NT2/D1 (cell line): Measurements from ENCODE around the gene CNIH2.
"Not testable (repeated sequence)": the region's sequence is repeated elsewhere in the genome, so short reads cannot be mapped to it uniquely, and the experiment has no call there.

Experiments used
- DNase-seq: peaks from one replicate; pipeline ENCODE4 v3.0.0-alpha.2; 2011; ENCODE audit warnings: low read depth, low spot score
- H3K27me3 ChIP-seq: 2 replicates; pipeline ENCODE4 v1.6.0; 2011; ENCODE audit warnings: mild to moderate bottlenecking; ENCODE audit not compliant: insufficient read length, insufficient read depth
- H3K36me3 ChIP-seq: 2 replicates; pipeline ENCODE4 v1.6.1; 2011; ENCODE audit warnings: mild to moderate bottlenecking, low read length, mixed read lengths; ENCODE audit not compliant: insufficient read depth, insufficient read length
- H3K4me1 ChIP-seq: 2 replicates; pipeline ENCODE4 v1.5.1; 2011; ENCODE audit not compliant: insufficient read depth, insufficient read length
- H3K4me3 ChIP-seq: 2 replicates; pipeline ENCODE4 v1.5.1; 2011; ENCODE audit warnings: low read depth; ENCODE audit not compliant: insufficient read length
- H3K9ac ChIP-seq: 2 replicates; pipeline ENCODE4 v1.6.0; 2011; ENCODE audit warnings: low read depth; ENCODE audit not compliant: insufficient read length
- H3K9me3 ChIP-seq: 2 replicates; pipeline ENCODE4 v1.5.1; 2011; ENCODE audit warnings: mild to moderate bottlenecking, low read length; ENCODE audit not compliant: insufficient read depth
- SUZ12 ChIP-seq: IDR thresholded peaks from 2 replicates; pipeline ENCODE4 v1.6.1; 2011; ENCODE audit not compliant: insufficient read length, insufficient read depth; ENCODE audit errors: extremely low read depth
- YY1 ChIP-seq: IDR thresholded peaks from 2 replicates; pipeline ENCODE4 v1.6.1; 2011; ENCODE audit not compliant: insufficient read length, insufficient read depth
- ZNF274 ChIP-seq: IDR thresholded peaks from 2 replicates; pipeline ENCODE4 v1.6.1; 2011; ENCODE audit warnings: mild to moderate bottlenecking, low read depth, low read length

The CNIH2 gene

DNA sequence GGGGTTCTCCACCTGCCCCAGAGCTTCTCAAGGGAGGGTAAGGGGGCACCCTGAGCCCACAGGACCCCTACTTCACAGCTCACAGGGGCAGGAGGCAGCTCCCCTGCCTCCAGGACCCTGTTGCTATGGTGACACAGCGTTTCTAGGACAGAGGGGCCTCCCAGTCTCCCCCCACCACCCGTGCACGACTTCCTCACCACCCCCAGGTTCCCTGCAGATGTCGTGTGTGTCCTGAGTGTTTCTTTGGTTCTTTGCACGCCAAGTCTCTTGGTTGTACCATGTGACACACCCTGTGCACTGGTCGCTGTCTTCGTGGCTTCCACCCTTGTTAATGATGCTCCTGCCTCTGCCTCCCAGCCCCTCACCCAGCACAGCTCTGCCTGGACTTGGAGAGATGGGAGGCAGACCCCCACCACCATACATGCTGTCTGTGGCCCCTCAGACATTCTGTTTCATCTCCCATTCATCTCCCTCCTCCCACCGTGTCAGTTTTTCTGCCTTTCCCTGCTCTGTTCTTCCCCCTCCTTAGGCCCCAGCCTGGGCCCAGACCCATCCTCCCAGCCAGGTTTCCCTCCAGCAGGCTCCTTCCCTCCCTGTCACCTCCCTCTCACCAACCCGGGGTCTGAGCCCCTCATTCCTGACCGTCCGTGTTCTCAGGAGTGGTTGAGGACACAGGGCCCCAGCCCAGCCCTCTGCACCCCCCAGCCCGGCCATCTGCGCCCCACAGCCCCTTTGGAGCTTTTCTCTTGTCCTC, 34.0 kb upstream of the CNIH2 start:
- H3K9me3 ChIP-seq = no peaks in the 10 kb centered on the region
- no peaks in the 10 kb centered on the region for H3K27me3 ChIP-seq
- peaks cover 10% of the 10 kb centered on the region for H3K4me1 ChIP-seq
- H3K9ac ChIP-seq = no peak overlapping the region
- no peak for TF ChIP-seq ZNF274
- no peak for TF ChIP-seq YY1
- TF ChIP-seq SUZ12 = no peak
- H3K36me3 ChIP-seq = peaks cover 77% of the 10 kb centered on the region
- H3K4me3 ChIP-seq = no peak overlapping the region
- DNase-seq = no peak

DNA sequence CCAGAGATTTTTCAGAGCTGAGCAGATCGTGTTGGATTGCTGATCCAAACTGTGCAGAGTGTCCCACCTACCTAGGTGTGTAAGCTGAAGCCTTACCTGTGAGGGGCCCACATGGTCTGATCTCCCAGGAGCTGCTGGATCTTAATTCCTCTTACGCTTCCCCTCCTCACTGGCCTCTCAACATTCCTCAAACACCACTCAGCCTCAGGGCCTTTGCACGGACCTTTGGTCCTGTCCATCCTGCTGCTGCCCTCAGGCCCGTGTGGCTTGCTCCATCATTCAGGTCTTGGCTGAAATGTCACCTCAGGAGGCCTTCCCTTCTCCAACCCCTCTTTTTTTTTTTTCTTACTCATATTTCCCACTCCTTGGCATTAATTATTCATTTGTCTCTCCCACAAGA, 30.7 kb upstream of the CNIH2 start:
- Histone ChIP-seq H3K4me3 (no peak overlapping the region), H3K9me3 (no peaks in the 10 kb centered on the region), H3K9ac (no peak overlapping the region), H3K27me3 (no peaks in the 10 kb centered on the region), H3K4me1 (peaks cover 7% of the 10 kb centered on the region), H3K36me3 (peaks cover 66% of the 10 kb centered on the region)
- no peak for DNase-seq
- TF ChIP-seq YY1 (no peak), SUZ12 (no peak), ZNF274 (no peak)

DNA sequence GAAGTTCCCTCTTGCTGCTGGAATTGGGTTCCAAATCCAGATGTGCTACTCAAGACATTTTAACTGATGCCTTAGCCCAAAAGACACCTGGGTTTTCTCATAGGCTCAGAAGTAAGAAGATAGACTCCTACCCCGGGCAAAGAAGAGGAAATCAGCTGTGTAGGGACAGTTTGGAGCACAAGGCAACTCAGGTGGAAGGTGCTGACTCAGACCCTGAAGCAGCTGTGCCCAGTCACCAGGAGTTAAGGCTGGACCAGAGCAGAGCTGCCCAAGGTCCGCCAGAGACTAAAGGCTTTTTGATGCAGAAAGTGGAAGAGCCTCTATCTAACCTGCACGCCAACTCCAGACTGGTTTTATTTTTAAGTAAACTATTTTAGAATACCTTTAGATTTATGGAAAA, 30.2 kb upstream of the CNIH2 start:
- H3K4me1 ChIP-seq = peaks cover 4% of the 10 kb centered on the region
- no peaks in the 10 kb centered on the region for H3K27me3 ChIP-seq
- H3K9me3 ChIP-seq = no peaks in the 10 kb centered on the region
- no peak for DNase-seq
- H3K4me3 ChIP-seq = no peak overlapping the region
- H3K36me3 ChIP-seq = peaks cover 61% of the 10 kb centered on the region
- TF ChIP-seq SUZ12 (no peak), ZNF274 (no peak), YY1 (no peak)
- no peak overlapping the region for H3K9ac ChIP-seq

DNA sequence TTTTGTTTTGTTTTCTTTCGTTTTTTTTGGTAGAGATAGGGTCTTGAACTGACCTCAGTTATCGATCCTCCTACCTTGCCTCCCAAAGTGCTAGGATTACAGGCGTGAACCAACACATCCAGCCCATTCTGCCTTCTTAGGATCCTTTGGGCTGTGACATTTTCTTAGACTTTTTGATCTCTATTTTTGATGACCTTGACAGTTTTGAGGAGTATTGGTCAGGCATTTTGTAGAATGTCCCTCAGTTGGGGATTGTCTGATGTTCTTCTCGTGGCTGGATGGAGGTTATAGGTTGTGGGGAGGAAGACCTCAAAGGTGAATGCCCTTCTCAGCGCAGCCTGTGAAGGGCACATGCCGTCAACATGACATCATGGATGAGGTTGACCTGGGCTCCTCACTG, 29.1 kb upstream of the CNIH2 start:
- no peaks in the 10 kb centered on the region for H3K9me3 ChIP-seq
- DNase-seq = no peak
- no peaks in the 10 kb centered on the region for H3K27me3 ChIP-seq
- TF ChIP-seq SUZ12 (no peak), ZNF274 (no peak), YY1 (no peak)
- H3K4me3 ChIP-seq = no peak overlapping the region
- H3K4me1 ChIP-seq = peaks cover 8% of the 10 kb centered on the region
- peaks cover 52% of the 10 kb centered on the region for H3K36me3 ChIP-seq
- H3K9ac ChIP-seq = no peak overlapping the region

DNA sequence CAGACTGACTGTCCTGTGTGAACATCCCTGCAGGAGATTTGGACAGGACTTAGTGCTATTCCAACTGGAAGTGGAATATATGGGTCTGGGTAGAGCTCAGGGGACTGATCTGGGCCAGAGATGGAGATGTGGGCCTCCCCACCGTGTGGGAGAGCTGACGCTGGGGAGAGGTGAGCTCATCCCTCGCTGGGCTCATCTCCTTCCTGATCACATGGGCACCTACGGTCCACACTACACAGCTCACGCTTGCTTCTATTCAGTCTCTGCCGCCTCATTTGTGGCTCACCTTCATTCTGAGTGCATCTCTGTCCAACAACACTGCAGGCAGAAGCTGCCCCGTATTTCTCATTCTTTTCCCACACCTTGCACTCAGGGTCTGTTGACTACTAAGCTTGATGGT, 26.2 kb upstream of the CNIH2 start:
- Histone ChIP-seq H3K27me3 (peaks cover 8% of the 10 kb centered on the region), H3K4me3 (no peak overlapping the region), H3K9me3 (no peaks in the 10 kb centered on the region), H3K9ac (no peak overlapping the region), H3K4me1 (peaks cover 12% of the 10 kb centered on the region), H3K36me3 (peaks cover 37% of the 10 kb centered on the region)
- TF ChIP-seq ZNF274 = no peak
- TF ChIP-seq SUZ12 = no peak
- TF ChIP-seq YY1 = no peak
- DNase-seq = no peak

DNA sequence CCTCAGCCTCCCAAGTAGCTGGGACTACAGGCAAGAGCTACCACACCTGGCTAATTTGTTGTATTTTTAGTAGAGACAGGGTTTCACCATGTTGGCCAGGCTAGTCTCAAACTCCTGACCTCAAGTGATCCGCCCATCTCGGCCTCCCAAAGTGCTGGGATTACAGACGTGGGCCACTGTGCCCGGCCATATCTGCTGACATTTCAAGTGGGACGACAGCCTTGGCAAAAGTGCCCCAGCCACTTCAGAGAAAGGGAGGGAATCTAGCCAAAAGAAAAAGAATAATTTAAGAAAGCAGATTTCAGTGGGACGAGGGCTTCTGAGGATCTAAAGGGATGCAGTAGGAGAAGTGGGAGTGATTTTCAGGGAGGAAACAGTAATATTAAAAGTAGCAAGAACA, 24.9 kb upstream of the CNIH2 start:
- H3K4me3 ChIP-seq, H3K27me3 ChIP-seq, DNase-seq, H3K9ac ChIP-seq, H3K9me3 ChIP-seq: not testable (repeated sequence)
- Histone ChIP-seq H3K4me1 (peaks cover 12% of the 10 kb centered on the region), H3K36me3 (peaks cover 27% of the 10 kb centered on the region)

DNA sequence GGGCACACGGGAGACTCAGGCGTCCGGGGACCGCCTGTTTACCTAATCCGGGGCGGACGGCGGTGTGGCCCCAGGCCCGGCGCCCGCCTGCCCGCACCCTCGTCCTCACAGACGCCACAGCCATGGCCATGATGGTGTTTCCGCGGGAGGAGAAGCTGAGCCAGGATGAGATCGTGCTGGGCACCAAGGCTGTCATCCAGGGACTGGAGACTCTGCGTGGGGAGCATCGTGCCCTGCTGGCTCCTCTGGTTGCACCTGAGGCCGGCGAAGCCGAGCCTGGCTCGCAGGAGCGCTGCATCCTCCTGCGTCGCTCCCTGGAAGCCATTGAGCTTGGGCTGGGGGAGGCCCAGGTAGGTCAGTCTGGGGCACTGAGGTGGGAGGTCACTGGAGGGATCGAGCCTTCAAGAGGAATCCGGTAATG, 19.5 kb upstream of the CNIH2 start:
- peak overlapping the region; percentile 98 for H3K4me3 ChIP-seq
- DNase-seq = no peak
- peak overlapping the region; percentile 97 for H3K9ac ChIP-seq
- peaks cover 50% of the 10 kb centered on the region for H3K36me3 ChIP-seq
- no peaks in the 10 kb centered on the region for H3K9me3 ChIP-seq
- TF ChIP-seq ZNF274 (no peak), YY1 (no peak)
- peaks cover 9% of the 10 kb centered on the region for H3K4me1 ChIP-seq
- H3K27me3 ChIP-seq = peaks cover 10% of the 10 kb centered on the region
